Thoracic aorta (tissue), 2 donors: ENCODE measurements around the gene MED13L. TPM values are rescaled to one million over a fixed set of nuclear protein-coding genes. Genes with fewer than 3 reads are reported as not detected.

ENCODE experiments used
- ATAC-seq: fragments of 150-250 bp; one replicate; pipeline ENCODE4 v1.8.0; 2017; ENCODE audit warnings: low read depth; ENCODE audit not compliant: insufficient number of reproducible peaks, low FRiP score
- DNase-seq: peaks from one replicate; pipeline ENCODE4 v3.0.0-alpha.2; 2020; ENCODE audit warnings: low spot score
- H3K27ac ChIP-seq, 2 donors: fragments of 200-600 bp; sonication (generic); 1 replicate in 1 of 2; 2 replicates in 1 of 2; pipeline ENCODE4 v1.5.1; 2016; ENCODE audit warnings: mild to moderate bottlenecking in 2 of 2, moderate library complexity in 2 of 2
- H3K27me3 ChIP-seq: fragments of 200-600 bp; sonication (generic); replicated peaks from 2 replicates; pipeline ENCODE4 v1.6.0; 2016; ENCODE audit warnings: mild to moderate bottlenecking; ENCODE audit not compliant: insufficient read depth
- H3K36me3 ChIP-seq: fragments of 200-600 bp; sonication (generic); one replicate; pipeline ENCODE4 v1.5.1; 2016
- H3K4me1 ChIP-seq, 2 donors: fragments of 200-600 bp; sonication (generic); 1 replicate in 1 of 2; 2 replicates in 1 of 2; pipeline versions ENCODE4 v1.5.1 to v1.6.0; 2016; ENCODE audit warnings: low read depth in 2 of 2, mild to moderate bottlenecking in 1 of 2; ENCODE audit not compliant: control insufficient read depth in 1 of 2
- H3K4me3 ChIP-seq: fragments of 200-600 bp; sonication (generic); 2 replicates; pipeline ENCODE4 v1.5.1; 2016; ENCODE audit warnings: mild to moderate bottlenecking
- H3K9me3 ChIP-seq: fragments of 200-600 bp; sonication (generic); 2 replicates; pipeline ENCODE4 v1.5.1; 2016
- CTCF ChIP-seq: fragments of 200-600 bp; sonication (generic); IDR thresholded peaks from one replicate; pipeline ENCODE4 v1.5.1; 2019; ENCODE audit warnings: antibody characterized with exemption
- total RNA-seq, 2 donors: library from RNA; depleted of rRNA; stranded (reverse); fragments of >200 nt; gene quantifications; one replicate each; pipeline versions ENCODE4 v1.1.0 to v1.2.3, GENCODE V29; 2016

MED13L gene
- total RNA-seq, 2 donors from 2014 or later = 186 to 221 TPM

- ATAC-seq = no peak
- Histone ChIP-seq H3K27me3 (no peaks in the 10 kb centered on the region), H3K36me3 (no peaks in the 10 kb centered on the region), H3K4me1 (peaks cover 16 to 41% of the 10 kb centered on the region in 2 donors), H3K9me3 (no peaks in the 10 kb centered on the region), H3K27ac (no peak overlapping the region), H3K4me3 (no peak overlapping the region)
- no peak for DNase-seq
- no peak for TF ChIP-seq CTCF
These were observed 213.0 kb downstream of the MED13L start for GRCh38 chr12:116064493-116064892.

- H3K27ac ChIP-seq = no peak overlapping the region
- H3K9me3 ChIP-seq = no peaks in the 10 kb centered on the region
- H3K36me3 ChIP-seq = no peaks in the 10 kb centered on the region
- H3K27me3 ChIP-seq = no peaks in the 10 kb centered on the region
- ATAC-seq = no peak
- peaks cover 25 to 40% of the 10 kb centered on the region in 2 donors for H3K4me1 ChIP-seq
- H3K4me3 ChIP-seq = no peak overlapping the region
- no peak for DNase-seq
- TF ChIP-seq CTCF = no peak
These were observed 214.8 kb downstream of the MED13L start for GRCh38 chr12:116062698-116063097.

DNA sequence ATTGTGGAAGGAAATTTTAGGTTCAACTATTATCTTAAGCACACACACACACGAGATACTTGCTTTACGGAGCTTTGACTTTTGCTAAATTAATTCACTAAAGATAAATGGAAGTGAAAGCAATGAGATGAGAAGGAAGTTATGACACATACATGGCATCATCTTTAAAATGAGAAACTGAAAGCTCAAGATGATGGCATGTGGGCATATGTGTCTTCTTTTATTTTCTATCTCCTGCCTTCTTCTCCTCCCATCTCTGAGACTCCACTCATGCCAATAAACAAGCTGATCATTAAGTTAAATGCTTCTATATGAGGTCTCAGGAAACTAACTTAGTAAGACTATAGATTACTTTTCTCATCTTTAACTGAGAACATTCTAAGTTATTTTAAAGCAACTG is 216.7 kb downstream of the MED13L start:
- Histone ChIP-seq H3K27ac (no peak overlapping the region), H3K36me3 (no peaks in the 10 kb centered on the region), H3K4me1 (peaks cover 24 to 30% of the 10 kb centered on the region in 2 donors), H3K27me3 (no peaks in the 10 kb centered on the region), H3K9me3 (no peaks in the 10 kb centered on the region), H3K4me3 (no peak overlapping the region)
- ATAC-seq (no peak), DNase-seq (no peak)
- TF ChIP-seq CTCF = no peak

DNA sequence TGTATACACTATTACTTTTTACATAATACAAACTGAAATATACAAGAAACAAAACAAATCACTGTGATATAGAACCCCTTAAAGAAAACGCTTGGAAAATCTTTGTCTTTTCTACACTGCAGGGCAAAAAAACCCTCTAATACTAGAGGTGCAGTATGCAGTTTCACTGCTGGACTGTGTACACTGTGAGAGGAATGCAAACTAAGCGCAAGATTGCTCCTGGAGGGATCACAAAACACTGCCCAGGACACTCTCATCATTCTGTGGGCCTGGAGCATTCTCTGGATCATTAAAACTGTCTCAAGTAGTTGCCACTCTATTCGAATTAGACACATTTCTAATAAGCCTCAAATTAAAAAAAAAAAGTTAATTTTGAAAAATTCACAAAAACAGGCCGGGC is 217.6 kb downstream of the MED13L start:
- no peaks in the 10 kb centered on the region for H3K27me3 ChIP-seq
- no peaks in the 10 kb centered on the region for H3K9me3 ChIP-seq
- ATAC-seq = no peak
- H3K4me1 ChIP-seq = peaks cover 23 to 24% of the 10 kb centered on the region in 2 donors
- H3K36me3 ChIP-seq = no peaks in the 10 kb centered on the region
- DNase-seq = no peak
- H3K27ac ChIP-seq = no peak overlapping the region
- no peak for TF ChIP-seq CTCF
- H3K4me3 ChIP-seq = no peak overlapping the region

GRCh38 chr12:116058574-116058973 is 218.9 kb downstream of the MED13L start:
- ATAC-seq = no peak
- peaks cover 27 to 32% of the 10 kb centered on the region in 2 donors for H3K4me1 ChIP-seq
- no peak for TF ChIP-seq CTCF

More at GRCh38 chr12:116058574-116058973, 218.9 kb downstream of the MED13L start:
- DNase-seq = no peak
- no peak overlapping the region for H3K4me3 ChIP-seq
- no peaks in the 10 kb centered on the region for H3K27me3 ChIP-seq
- no peaks in the 10 kb centered on the region for H3K36me3 ChIP-seq
- H3K9me3 ChIP-seq = no peaks in the 10 kb centered on the region
- H3K27ac ChIP-seq = no peak overlapping the region
